Stimulated activated CD4-positive, alpha-beta T cell treated with anti-CD3 and anti-CD28 coated beads, Interleukin-4, amount 100 ng/mL, for 24 hours (primary cell): ENCODE data around the gene CRYGA.
"Not testable (repeated sequence)": the region's sequence is repeated elsewhere in the genome, so short reads cannot be mapped to it uniquely, and the experiment has no call there.

Source experiments
- DNase-seq: peaks from one replicate; pipeline ENCODE4 v3.0.0-alpha.2; 2020

The CRYGA gene

GRCh38 chr2:208156439-208156838, 7.0 kb downstream of the CRYGA start:
- no peak for DNase-seq

GRCh38 chr2:208153156-208153555, 10.2 kb downstream of the CRYGA start:
- DNase-seq: no peak

GRCh38 chr2:208150956-208151355, 12.4 kb downstream of the CRYGA start:
- DNase-seq: no peak

- DNase-seq: no peak
Measured at GRCh38 chr2:208150094-208150493, 13.3 kb downstream of the CRYGA start.

- no peak for DNase-seq
Measured at GRCh38 chr2:208148803-208149202, 14.6 kb downstream of the CRYGA start.

- no peak for DNase-seq
Measured at GRCh38 chr2:208147759-208148158, 15.6 kb downstream of the CRYGA start.

GRCh38 chr2:208147008-208147407, 16.4 kb downstream of the CRYGA start:
- no peak for DNase-seq

GRCh38 chr2:208146006-208146405, 17.4 kb downstream of the CRYGA start, which contains the start of gene CRYGB:
Gene CRYGB (minus strand): TSS chr2:208146158. CDS start chr2:208146120, 38 bp downstream.
- no peak for DNase-seq

- no peak for DNase-seq
Measured at GRCh38 chr2:208142925-208143799, 20.2 kb downstream of the CRYGA start.

- no peak for DNase-seq
Measured at GRCh38 chr2:208142240-208142924, 21.0 kb downstream of the CRYGA start.

- no peak for DNase-seq
Measured at GRCh38 chr2:208139447-208139846, 23.9 kb downstream of the CRYGA start.

- not testable (repeated sequence) for DNase-seq
Measured at GRCh38 chr2:208138334-208138733, 25.1 kb downstream of the CRYGA start.

- DNase-seq: no peak
Measured at GRCh38 chr2:208136716-208137094, 26.7 kb downstream of the CRYGA start.

GRCh38 chr2:208135794-208136715, 27.3 kb downstream of the CRYGA start:
- DNase-seq: no peak

- no peak for DNase-seq
Measured at GRCh38 chr2:208134928-208135586, 28.3 kb downstream of the CRYGA start.

GRCh38 chr2:208130712-208131110, 32.7 kb downstream of the CRYGA start:
- DNase-seq: no peak

GRCh38 chr2:208129744-208130711, 33.4 kb downstream of the CRYGA start, which contains the start of gene CRYGC:
Gene CRYGC (minus strand): TSS chr2:208129828. CDS start chr2:208129792, 36 bp downstream.
- DNase-seq: no peak

- DNase-seq: no peak
Measured at GRCh38 chr2:208128136-208128535, 35.3 kb downstream of the CRYGA start.

GRCh38 chr2:208127090-208127489, 36.3 kb downstream of the CRYGA start:
- no peak for DNase-seq

- no peak for DNase-seq
Measured at GRCh38 chr2:208125251-208125650, 38.1 kb downstream of the CRYGA start.
